Stomach (tissue), 9 donors: Measurements from ENCODE around the gene ASTN2. TPM values are rescaled to one million over a fixed set of nuclear protein-coding genes. Genes with fewer than 3 reads are reported as not detected.

Experiments used
- DNase-seq, 2 donors: peaks; one replicate each; pipeline versions ENCODE4 v3.0.0 to v3.0.0-alpha.2; 2013 to 2019
- H3K27ac ChIP-seq, 5 donors: fragments of 200-600 bp in 4 of 5; sonication (generic) in 4 of 5; one replicate each; pipeline ENCODE4 v1.5.1; 2013 to 2019; ENCODE audit warnings: mild to moderate bottlenecking in 1 of 5, moderate library complexity in 1 of 5
- H3K27me3 ChIP-seq, 3 donors: fragments of 200-600 bp; sonication (generic); one replicate each; pipeline ENCODE4 v1.5.1; 2017 to 2019; ENCODE audit warnings: mixed run types in 1 of 3
- H3K36me3 ChIP-seq, 4 donors: fragments of 200-600 bp; sonication (generic); 1 replicate in 3 of 4; 2 replicates in 1 of 4; pipeline ENCODE4 v1.5.1; 2016 to 2019
- H3K4me1 ChIP-seq, 4 donors: fragments of 200-600 bp; sonication (generic); one replicate each; pipeline ENCODE4 v1.5.1; 2016 to 2019
- H3K4me3 ChIP-seq, 4 donors: fragments of 200-600 bp; sonication (generic) in 3 of 4; one replicate each; pipeline ENCODE4 v1.5.1; 2016 to 2019; ENCODE audit warnings: mild to moderate bottlenecking in 1 of 4
- H3K9me3 ChIP-seq, 4 donors: fragments of 200-600 bp; sonication (generic); one replicate each; pipeline ENCODE4 v1.5.1; 2016 to 2019
- EP300 ChIP-seq: sonication (generic); formaldehyde crosslinking; IDR thresholded peaks from one replicate; pipeline ENCODE4 v1.6.1; 2017; ENCODE audit warnings: antibody characterized with exemption
- POLR2A ChIP-seq, 4 donors: fragments of 450-650 bp; IDR thresholded peaks; one replicate each; pipeline ENCODE4 v1.6.1; 2016; ENCODE audit warnings: antibody characterized with exemption in 4 of 4, control low read depth in 2 of 4, mild to moderate bottlenecking in 1 of 4, moderate library complexity in 1 of 4
- POLR2AphosphoS5 ChIP-seq, 3 donors: sonication (generic); formaldehyde crosslinking; IDR thresholded peaks; one replicate each; pipeline ENCODE4 v1.6.1; 2016; ENCODE audit warnings: antibody characterized with exemption in 3 of 3
- WGBS, 5 donors: extraction: QIAGEN DNeasy Blood & Tissue Kit in 3 of 5; methylation state at CpG; one replicate each; pipeline versions ENCODE4 v1.1.5 to v1.1.7; 2013 to 2018; 5-methylcytosine and 5-hydroxymethylcytosine counted together
- intact Hi-C: fragments of 100-400 bp; cut with DNase I; formaldehyde crosslinking; loops from one replicate; pipeline ENCODE4 v1.15.1; 2023; ENCODE audit warnings: low total_unique reads
- polyA plus RNA-seq, 3 donors: library from polyadenylated mRNA; stranded (reverse); fragments of 200-250 nt; gene quantifications; one replicate each; pipeline ENCODE4 v1.2.3, GENCODE V29; 2013
- total RNA-seq, 5 donors: library from RNA; depleted of rRNA; stranded (reverse); fragments of >200 nt; gene quantifications; one replicate each; pipeline versions ENCODE4 v1.1.0 to v1.2.3, GENCODE V29; 2014 to 2016
- TF ChIP-seq, protein P1 (sequence below), 7 experiments: fragments of 450-650 bp in 4 of 7; fragments of 200-600 bp in 3 of 7; sonication (generic) in 3 of 7; IDR thresholded peaks; one replicate each; pipeline ENCODE4 v1.5.1; 2016 to 2019; ENCODE audit warnings: antibody characterized with exemption in 7 of 7, control low read depth in 2 of 7, mild to moderate bottlenecking in 1 of 7
- donor health status: healthy with polysubstance abuse.
- donor health status: Bipolar disorder and iron deficiency.
- donor health status: healthy.

Gene ASTN2
- total and polyA plus RNA-seq, 8 donors = 2.1 to 22.3 (median 4.2) TPM; not detected in 1

DNA sequence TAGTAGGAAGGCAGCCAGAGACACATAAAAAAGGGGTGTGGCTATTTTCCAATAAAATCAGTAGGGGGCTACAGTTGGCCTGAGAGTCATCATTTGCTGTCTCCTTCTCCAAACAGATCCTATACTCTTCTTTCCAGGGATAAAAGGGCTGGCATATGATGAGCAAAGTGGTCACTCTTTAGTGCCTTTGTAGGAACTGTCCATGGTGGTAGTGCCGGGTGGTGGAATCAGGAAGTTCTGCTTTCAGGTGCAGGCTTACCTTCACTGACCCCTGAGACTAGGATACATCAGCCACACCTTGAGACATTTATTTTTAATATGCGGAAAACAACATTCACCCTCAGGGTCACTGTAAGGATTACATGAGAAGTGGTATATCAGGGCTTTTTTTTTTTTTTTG, 80.8 kb downstream of the ASTN2 start:
- Histone ChIP-seq H3K4me3 (no peak overlapping the region), H3K27ac (no peak overlapping the region), H3K4me1 (peaks cover 0 to 7% (median 0%) of the 10 kb centered on the region in 4 donors), H3K27me3 (no peaks in the 10 kb centered on the region), H3K36me3 (no peaks in the 10 kb centered on the region), H3K9me3 (no peaks in the 10 kb centered on the region)
- intact Hi-C loops = no loop called here
- WGBS, 5 donors = 66 to 82% (median 73%) methylated on average over 2 of the region's 2 CpGs
- TF ChIP-seq POLR2AphosphoS5 (IDR thresholded peaks at IDR 0.05) (no peak), EP300 (no peak), POLR2A (IDR thresholded peaks at IDR 0.05) (no peak)
- TF ChIP-seq, protein P1, sequence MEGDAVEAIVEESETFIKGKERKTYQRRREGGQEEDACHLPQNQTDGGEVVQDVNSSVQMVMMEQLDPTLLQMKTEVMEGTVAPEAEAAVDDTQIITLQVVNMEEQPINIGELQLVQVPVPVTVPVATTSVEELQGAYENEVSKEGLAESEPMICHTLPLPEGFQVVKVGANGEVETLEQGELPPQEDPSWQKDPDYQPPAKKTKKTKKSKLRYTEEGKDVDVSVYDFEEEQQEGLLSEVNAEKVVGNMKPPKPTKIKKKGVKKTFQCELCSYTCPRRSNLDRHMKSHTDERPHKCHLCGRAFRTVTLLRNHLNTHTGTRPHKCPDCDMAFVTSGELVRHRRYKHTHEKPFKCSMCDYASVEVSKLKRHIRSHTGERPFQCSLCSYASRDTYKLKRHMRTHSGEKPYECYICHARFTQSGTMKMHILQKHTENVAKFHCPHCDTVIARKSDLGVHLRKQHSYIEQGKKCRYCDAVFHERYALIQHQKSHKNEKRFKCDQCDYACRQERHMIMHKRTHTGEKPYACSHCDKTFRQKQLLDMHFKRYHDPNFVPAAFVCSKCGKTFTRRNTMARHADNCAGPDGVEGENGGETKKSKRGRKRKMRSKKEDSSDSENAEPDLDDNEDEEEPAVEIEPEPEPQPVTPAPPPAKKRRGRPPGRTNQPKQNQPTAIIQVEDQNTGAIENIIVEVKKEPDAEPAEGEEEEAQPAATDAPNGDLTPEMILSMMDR (IDR thresholded peaks at IDR 0.05) = no peak
- peak in 1 of 2 donors; percentile 8 for DNase-seq

DNA sequence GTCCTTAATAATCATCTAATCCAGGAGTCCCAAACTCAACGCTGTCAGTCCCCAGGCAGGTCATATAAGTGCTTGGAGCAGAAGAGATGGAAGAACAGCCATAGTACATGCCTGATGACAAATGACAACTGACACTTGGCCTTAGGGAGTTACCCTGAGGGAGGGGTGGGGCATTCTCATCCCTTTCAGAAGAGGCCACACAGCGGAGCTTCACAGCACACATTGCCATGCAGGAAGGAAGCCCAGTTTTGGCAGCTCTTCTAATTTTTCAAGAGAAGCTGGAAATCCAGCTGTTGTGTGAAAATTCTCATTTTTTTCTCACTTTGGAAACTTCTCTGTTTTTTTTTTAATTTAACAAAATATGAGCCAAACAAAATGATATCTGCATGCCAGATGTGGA, 89.0 kb downstream of the ASTN2 start:
- intact Hi-C loops = no loop called here
- no peaks in the 10 kb centered on the region for H3K4me1 ChIP-seq
- DNase-seq = peak in 1 of 2 donors; percentile 5
- no peaks in the 10 kb centered on the region for H3K27me3 ChIP-seq
- no peak overlapping the region for H3K4me3 ChIP-seq
- H3K9me3 ChIP-seq = no peaks in the 10 kb centered on the region
- TF ChIP-seq, protein P1 (IDR thresholded peaks at IDR 0.05) = no peak
- no peak overlapping the region for H3K27ac ChIP-seq
- H3K36me3 ChIP-seq = no peaks in the 10 kb centered on the region
- 40 to 68% (median 53%) methylated on average over 2 of the region's 2 CpGs for WGBS, 5 donors

DNA sequence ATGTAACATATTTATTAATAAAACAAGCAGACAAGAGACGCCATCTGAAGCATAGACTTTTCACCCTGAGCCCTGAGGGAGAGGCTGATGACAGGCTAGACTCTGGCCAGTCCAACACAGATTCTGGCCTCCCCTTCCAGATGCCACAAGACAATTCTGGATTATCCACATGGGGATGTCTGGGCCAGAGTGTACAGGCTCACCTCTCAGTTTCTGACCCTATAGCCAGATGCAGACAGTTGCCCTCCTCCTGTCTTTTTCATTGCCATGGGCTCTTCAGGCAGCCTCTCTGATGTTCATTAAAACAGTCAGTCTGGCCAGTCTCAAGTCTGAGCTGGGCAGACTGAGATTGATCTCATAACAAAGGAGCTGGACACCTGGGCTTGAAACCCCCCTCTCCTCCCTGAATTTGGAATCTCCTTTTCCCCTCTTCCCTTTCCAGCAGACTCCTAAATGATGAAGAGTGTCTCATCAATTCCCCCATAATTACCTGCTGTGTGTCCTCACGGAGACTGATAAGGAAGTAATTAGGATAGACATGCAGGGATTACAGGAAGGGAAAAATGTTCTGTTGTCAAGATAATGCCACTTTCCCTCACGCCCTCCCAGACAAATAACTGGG, 89.6 kb downstream of the ASTN2 start:
- 42 to 51% (median 45%) methylated on average over 3 of the region's 3 CpGs for WGBS, 5 donors
- Histone ChIP-seq H3K4me1 (no peaks in the 10 kb centered on the region), H3K27ac (no peak overlapping the region), H3K36me3 (no peaks in the 10 kb centered on the region), H3K27me3 (no peaks in the 10 kb centered on the region), H3K9me3 (no peaks in the 10 kb centered on the region), H3K4me3 (no peak overlapping the region)
- no peak for DNase-seq
- intact Hi-C loops = no loop called here
- no peak for TF ChIP-seq POLR2A (IDR thresholded peaks at IDR 0.05)
- TF ChIP-seq, protein P1 (IDR thresholded peaks at IDR 0.05) = no peak
- no peak for TF ChIP-seq POLR2AphosphoS5 (IDR thresholded peaks at IDR 0.05)
- no peak for TF ChIP-seq EP300

DNA sequence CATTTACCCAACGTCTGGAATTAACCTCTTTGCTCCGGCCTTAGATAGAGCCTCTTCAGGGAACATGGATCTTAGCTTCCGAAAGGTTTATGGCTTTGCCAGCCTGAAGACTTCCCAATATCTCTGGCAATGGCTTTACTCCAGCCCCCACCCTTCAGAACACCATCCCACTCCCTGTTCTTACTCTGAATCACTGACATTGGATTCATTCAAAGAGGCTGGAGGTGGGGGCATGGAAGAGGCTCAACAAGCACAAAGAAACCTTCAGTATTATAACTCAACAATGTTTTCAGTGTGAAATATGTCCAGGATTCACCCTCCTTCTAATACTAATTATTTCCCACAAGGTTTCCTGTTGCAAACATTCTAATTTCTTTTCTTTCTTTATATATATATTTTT, 91.5 kb downstream of the ASTN2 start:
- 26 to 37% (median 31%) methylated on average over 3 of the region's 3 CpGs for WGBS, 5 donors
- H3K4me3 ChIP-seq = no peak overlapping the region
- TF ChIP-seq, protein P1 (IDR thresholded peaks at IDR 0.05) = no peak
- TF ChIP-seq POLR2AphosphoS5 (IDR thresholded peaks at IDR 0.05) = no peak
- TF ChIP-seq POLR2A (IDR thresholded peaks at IDR 0.05) = no peak
- no peak for TF ChIP-seq EP300
- H3K27ac ChIP-seq = no peak overlapping the region
- intact Hi-C loops = no loop called here
- no peaks in the 10 kb centered on the region for H3K36me3 ChIP-seq
- no peaks in the 10 kb centered on the region for H3K27me3 ChIP-seq
- H3K4me1 ChIP-seq = no peaks in the 10 kb centered on the region
- no peak for DNase-seq
- no peaks in the 10 kb centered on the region for H3K9me3 ChIP-seq
